Right lobe of liver (tissue), 4 donors: Measurements from ENCODE around the gene COPG1.

Experiments
- CTCF ChIP-seq, 4 donors: fragments of 200-600 bp in 3 of 4; fragments of 450-650 bp in 1 of 4; IDR thresholded peaks; one replicate each; pipeline versions ENCODE4 v1.5.1 to v1.8.0; 2016 to 2022; ENCODE audit warnings: antibody characterized with exemption in 4 of 4, mild to moderate bottlenecking in 2 of 4
- POLR2A ChIP-seq: fragments of 450-650 bp; IDR thresholded peaks from one replicate; pipeline ENCODE4 v1.6.1; 2017; ENCODE audit warnings: antibody characterized with exemption, mild to moderate bottlenecking
- donor health status: DM: no; HTN: no; CAD: no.
- donor health status: DM: no; HTN: no; CAD: no.
- donor health status: DM: no; HTN: yes; CAD: no.

- TF ChIP-seq CTCF (IDR thresholded peaks at IDR 0.05): no peak
- no peak for TF ChIP-seq POLR2A
Observed at GRCh38 chr3:129271674-129272073, 22.3 kb downstream of the COPG1 start.
